SK-N-SH (cell line): ENCODE measurements around the gene NELFA. TPM values are rescaled to one million over a fixed set of nuclear protein-coding genes. Genes with fewer than 3 reads are reported as not detected.

Experiments used
- CTCF ChIA-PET: fragments of 300-600, 350-600 bp; formaldehyde crosslinking; extraction: SDS; loops from one replicate; lab custom pipeline; 2021; lab: Yijun Ruan, JAX
- POLR2A ChIA-PET: fragments of 350-600 bp; sonication (Branson Sonifier 250); formaldehyde crosslinking; extraction: SDS; loops from one replicate; lab custom pipeline; 2020; ENCODE audit warnings: antibody characterized with exemption, inconsistent platforms; lab: Yijun Ruan, JAX
- DNase-seq: peaks from one replicate; pipeline ENCODE4 v3.0.0; 2012
- H2AFZ ChIP-seq: fragments of 200-600 bp; sonication (generic); 2 replicates; pipeline ENCODE4 v1.8.1; 2016; ENCODE audit warnings: antibody characterized with exemption, mild to moderate bottlenecking, low read depth
- H3F3A ChIP-seq: fragments of 200-600 bp; sonication (generic); replicated peaks from 2 replicates; pipeline ENCODE3; 2016; ENCODE audit warnings: antibody characterized with exemption, mild to moderate bottlenecking; ENCODE audit not compliant: insufficient read depth
- H3K27ac ChIP-seq, 2 experiments: fragments of 200-500 bp in 1 of 2; fragments of 200-600 bp in 1 of 2; sonication (Bioruptor generic) in 1 of 2; sonication (generic), shearing (Covaris generic) in 1 of 2; 2 replicates each; pipeline versions ENCODE4 v1.5.1 to v1.6.1; 2014 to 2016; ENCODE audit warnings: low read depth in 2 of 2, inconsistent platforms in 1 of 2, low read length in 1 of 2, mild to moderate bottlenecking in 1 of 2, mixed read lengths in 1 of 2
- H3K27me3 ChIP-seq: fragments of 200-600 bp; sonication (generic), shearing (Covaris generic); 2 replicates; pipeline ENCODE4 v1.6.1; 2016; ENCODE audit warnings: mixed run types; ENCODE audit not compliant: insufficient read depth
- H3K36me3 ChIP-seq, 2 experiments: fragments of 200-500 bp in 1 of 2; fragments of 200-600 bp in 1 of 2; sonication (Bioruptor generic) in 1 of 2; sonication (generic) in 1 of 2; replicated peaks in 1 of 2; 2 replicates each; pipeline versions ENCODE3 to v1.5.1; 2014 to 2016; ENCODE audit warnings: low read length in 1 of 2, mild to moderate bottlenecking in 1 of 2; ENCODE audit not compliant: insufficient read depth in 2 of 2, control insufficient read depth in 1 of 2
- H3K4me1 ChIP-seq, 2 experiments: fragments of 200-500 bp in 1 of 2; fragments of 200-600 bp in 1 of 2; sonication (Bioruptor generic) in 1 of 2; sonication (generic), shearing (Covaris generic) in 1 of 2; 2 replicates each; pipeline versions ENCODE4 v1.5.1 to v1.6.1; 2014 to 2016; ENCODE audit warnings: low read depth in 1 of 2, low read length in 1 of 2, mixed run types in 1 of 2; ENCODE audit not compliant: insufficient read depth in 2 of 2, control insufficient read depth in 1 of 2
- H3K4me2 ChIP-seq: fragments of 200-600 bp; sonication (generic), shearing (Covaris generic); 2 replicates; pipeline ENCODE4 v1.6.1; 2017; ENCODE audit warnings: mixed run types
- H3K4me3 ChIP-seq, 2 experiments: fragments of 200-500 bp in 1 of 2; fragments of 200-600 bp in 1 of 2; sonication (Bioruptor generic) in 1 of 2; sonication (generic), shearing (Covaris generic) in 1 of 2; 2 replicates each; pipeline versions ENCODE4 v1.5.1 to v1.8.1; 2014 to 2016; ENCODE audit warnings: low read depth in 2 of 2, inconsistent platforms in 1 of 2, low read length in 1 of 2, mild to moderate bottlenecking in 1 of 2, mixed read lengths in 1 of 2, moderate library complexity in 1 of 2
- H3K79me2 ChIP-seq: fragments of 200-600 bp; sonication (generic); 2 replicates; pipeline ENCODE4 v1.8.1; 2017; ENCODE audit warnings: mild to moderate bottlenecking; ENCODE audit not compliant: insufficient read depth
- H3K9ac ChIP-seq: fragments of 200-600 bp; sonication (generic); 2 replicates; pipeline ENCODE4 v1.6.1; 2017; ENCODE audit warnings: mixed run types
- H3K9me2 ChIP-seq: fragments of 200-600 bp; sonication (generic); 2 replicates; pipeline ENCODE4 v1.6.1; 2017; ENCODE audit warnings: mixed run types
- H3K9me3 ChIP-seq: fragments of 200-600 bp; sonication (generic); 2 replicates; pipeline ENCODE4 v1.6.1; 2017; ENCODE audit warnings: mixed run types, mild to moderate bottlenecking, moderate library complexity
- H4K20me1 ChIP-seq: fragments of 200-600 bp; sonication (generic); 2 replicates; pipeline ENCODE4 v1.6.1; 2017; ENCODE audit warnings: mild to moderate bottlenecking, mixed run types; ENCODE audit not compliant: insufficient read depth
- ELF1 ChIP-seq: IDR thresholded peaks from 2 replicates; pipeline ENCODE4 v1.4.0; 2012
- EZH2phosphoT487 ChIP-seq: fragments of 200-600 bp; sonication (generic); IDR thresholded peaks from 2 replicates; pipeline ENCODE4 v1.6.1; 2017; ENCODE audit warnings: low read depth, mixed run types, mild to moderate bottlenecking, antibody characterized with exemption, moderate library complexity, borderline replicate concordance
- FOSL2 ChIP-seq: IDR thresholded peaks from 2 replicates; pipeline ENCODE4 v1.4.0; 2012; ENCODE audit warnings: low read depth, mild to moderate bottlenecking, moderate library complexity, borderline replicate concordance
- GABPA ChIP-seq: IDR thresholded peaks from 2 replicates; pipeline ENCODE4 v1.4.0; 2012; ENCODE audit warnings: low read depth, mild to moderate bottlenecking
- GATA2 ChIP-seq: sonication (generic); formaldehyde crosslinking; IDR thresholded peaks from 2 replicates; pipeline ENCODE4 v1.5.0; 2020; ENCODE audit warnings: mild to moderate bottlenecking, missing genetic modification reagents
- MEF2A ChIP-seq: IDR thresholded peaks from 2 replicates; pipeline ENCODE4 v1.4.0; 2012; ENCODE audit warnings: low read depth, borderline replicate concordance
- MXI1 ChIP-seq: IDR thresholded peaks from 2 replicates; pipeline ENCODE4 v1.6.1; 2012; ENCODE audit warnings: mild to moderate bottlenecking, low read depth, low read length, improper control_type of control experiment
- NFIC ChIP-seq: IDR thresholded peaks from 2 replicates; pipeline ENCODE4 v1.4.0; 2012; ENCODE audit warnings: borderline replicate concordance
- RAD21 ChIP-seq: IDR thresholded peaks from 2 replicates; pipeline ENCODE4 v1.6.1; 2012; ENCODE audit warnings: mild to moderate bottlenecking, low read length
- RCOR1 ChIP-seq: fragments of 150-350 bp; IDR thresholded peaks from 2 replicates; pipeline ENCODE4 v1.6.1; 2017; ENCODE audit warnings: antibody characterized with exemption, low read length
- RXRA ChIP-seq: IDR thresholded peaks from 2 replicates; pipeline ENCODE4 v1.4.0; 2012; ENCODE audit warnings: low read depth, mild to moderate bottlenecking, borderline replicate concordance
- SIN3A ChIP-seq: IDR thresholded peaks from 2 replicates; pipeline ENCODE4 v1.6.1; 2012; ENCODE audit warnings: low read depth, mild to moderate bottlenecking, low read length, moderate library complexity, borderline replicate concordance
- YY1 ChIP-seq: IDR thresholded peaks from 2 replicates; pipeline ENCODE4 v1.4.0; 2012; ENCODE audit warnings: low read depth, mild to moderate bottlenecking
- WGBS: methylation state at CpG from one replicate; pipeline ENCODE4 v1.1.6; 2017; ENCODE audit warnings: low lambda C conversion rate; 5-methylcytosine and 5-hydroxymethylcytosine counted together
- polyA plus RNA-seq, 3 experiments: library from polyadenylated mRNA; depleted of rRNA; stranded (reverse); fragments of >200 nt; gene quantifications; 2 replicates each; pipeline ENCODE4 v1.2.3, GENCODE V29; 2012
- TF ChIP-seq, protein P1 (sequence below): fragments of 150-350 bp; IDR thresholded peaks from 2 replicates; pipeline ENCODE4 v1.6.1; 2016; ENCODE audit warnings: mild to moderate bottlenecking, low read depth, low read length
- TF ChIP-seq, protein P2 (sequence below): fragments of 150-350 bp; IDR thresholded peaks from 2 replicates; pipeline ENCODE4 v1.6.1; 2017; ENCODE audit warnings: antibody characterized with exemption, low read length, low read depth, borderline replicate concordance

NELFA gene
- polyA plus RNA-seq, 1 of the 3 experiments (the other 2 are of a cell fraction), result 26.8 TPM

DNA sequence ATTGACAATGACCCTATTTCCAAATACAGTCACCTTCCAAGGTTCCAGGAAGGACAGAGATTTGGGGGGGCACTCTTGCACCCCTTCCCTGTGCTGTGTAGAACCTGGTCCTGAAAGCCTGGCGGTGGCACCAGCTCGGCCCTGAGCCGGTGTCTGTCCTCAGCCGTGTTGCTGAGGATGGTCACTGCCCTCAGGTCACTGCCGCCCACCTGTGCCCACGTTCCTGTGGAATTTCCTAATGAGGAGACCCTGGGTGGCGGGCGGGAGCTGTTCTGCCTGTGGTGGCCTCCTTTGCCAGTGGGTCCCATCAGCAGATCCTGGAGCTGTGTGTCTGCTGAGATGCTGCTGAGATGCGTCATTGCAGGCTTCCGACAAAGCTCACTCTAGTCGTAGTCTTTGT, 32.9 kb downstream of the NELFA start (continued):
- TF ChIP-seq, protein P1, sequence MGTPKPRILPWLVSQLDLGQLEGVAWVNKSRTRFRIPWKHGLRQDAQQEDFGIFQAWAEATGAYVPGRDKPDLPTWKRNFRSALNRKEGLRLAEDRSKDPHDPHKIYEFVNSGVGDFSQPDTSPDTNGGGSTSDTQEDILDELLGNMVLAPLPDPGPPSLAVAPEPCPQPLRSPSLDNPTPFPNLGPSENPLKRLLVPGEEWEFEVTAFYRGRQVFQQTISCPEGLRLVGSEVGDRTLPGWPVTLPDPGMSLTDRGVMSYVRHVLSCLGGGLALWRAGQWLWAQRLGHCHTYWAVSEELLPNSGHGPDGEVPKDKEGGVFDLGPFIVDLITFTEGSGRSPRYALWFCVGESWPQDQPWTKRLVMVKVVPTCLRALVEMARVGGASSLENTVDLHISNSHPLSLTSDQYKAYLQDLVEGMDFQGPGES, result no peak
- no peak for TF ChIP-seq RAD21
- TF ChIP-seq NFIC, result no peak
- no peak for TF ChIP-seq RXRA
- no peak for TF ChIP-seq ELF1
- no peak for TF ChIP-seq YY1

DNA sequence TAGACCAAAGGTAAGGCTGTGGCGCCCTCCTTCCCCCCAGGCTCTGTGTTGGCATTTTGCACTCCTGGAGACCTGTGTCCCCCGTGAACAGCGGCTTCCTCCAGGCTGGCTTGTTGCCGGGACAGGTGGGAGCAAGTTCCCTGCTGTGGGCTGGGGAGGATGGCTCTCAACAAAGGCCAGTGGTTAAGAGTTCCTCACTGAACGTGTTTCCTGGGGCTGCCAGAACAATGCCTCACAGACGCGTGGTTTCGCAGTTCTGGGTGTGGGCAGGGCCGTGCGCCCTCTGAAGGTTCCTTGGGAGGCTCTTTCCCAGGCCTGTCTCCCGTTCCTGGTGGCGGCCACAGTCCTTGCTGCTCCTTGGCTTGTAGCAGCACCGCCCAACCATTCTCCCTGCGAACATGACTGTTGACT, 33.4 kb downstream of the NELFA start:
- peaks cover 16% of the 10 kb centered on the region for H3F3A ChIP-seq
- no peaks in the 10 kb centered on the region for H3K9me2 ChIP-seq
- DNase-seq, result no peak
- no peak overlapping the region for H3K4me2 ChIP-seq
- peaks cover 23 to 68% of the 10 kb centered on the region in 2 experiments for H3K36me3 ChIP-seq
- TF ChIP-seq, protein P1, result no peak
- no peak for TF ChIP-seq YY1
- TF ChIP-seq RXRA, result no peak
- TF ChIP-seq, protein P2, sequence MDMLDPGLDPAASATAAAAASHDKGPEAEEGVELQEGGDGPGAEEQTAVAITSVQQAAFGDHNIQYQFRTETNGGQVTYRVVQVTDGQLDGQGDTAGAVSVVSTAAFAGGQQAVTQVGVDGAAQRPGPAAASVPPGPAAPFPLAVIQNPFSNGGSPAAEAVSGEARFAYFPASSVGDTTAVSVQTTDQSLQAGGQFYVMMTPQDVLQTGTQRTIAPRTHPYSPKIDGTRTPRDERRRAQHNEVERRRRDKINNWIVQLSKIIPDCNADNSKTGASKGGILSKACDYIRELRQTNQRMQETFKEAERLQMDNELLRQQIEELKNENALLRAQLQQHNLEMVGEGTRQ, result no peak
- TF ChIP-seq ELF1, result no peak
- TF ChIP-seq EZH2phosphoT487, result no peak
- TF ChIP-seq FOSL2, result no peak
- TF ChIP-seq GABPA, result no peak
- TF ChIP-seq MXI1, result no peak
- TF ChIP-seq SIN3A, result no peak
- no peak for TF ChIP-seq MEF2A
- TF ChIP-seq NFIC, result no peak
- TF ChIP-seq GATA2 (CRISPR knock-in tag), result no peak
- no peak for TF ChIP-seq RCOR1
- peaks cover 17% of the 10 kb centered on the region for H3K79me2 ChIP-seq
- no peaks in the 10 kb centered on the region for H3K4me1 ChIP-seq
- no peak overlapping the region for H3K4me3 ChIP-seq
- no peak overlapping the region for H3K9ac ChIP-seq
- no peaks in the 10 kb centered on the region for H4K20me1 ChIP-seq
- H3K9me3 ChIP-seq, result no peaks in the 10 kb centered on the region
- no peaks in the 10 kb centered on the region for H3K27me3 ChIP-seq
- CTCF ChIA-PET, result interaction anchor here (1.0 to 1.5 kb wide), 3 partner anchors 8 to 11 kb away, joined by 3 to 4 read pairs (median 3); no protein-coding TSS in a partner anchor
- WGBS, result 95% methylated on average over 7 of the region's 14 CpGs
- H3K27ac ChIP-seq, result no peak overlapping the region
- POLR2A ChIA-PET, result no interaction called here
- no peak overlapping the region for H2AFZ ChIP-seq
